Measurements from ENCODE around the gene UGT2A3.
"Not testable (repeated sequence)": the region's sequence is repeated elsewhere in the genome, so short reads cannot be mapped to it uniquely, and the experiment has no call there.

Gene UGT2A3

GRCh38 chr4:68951078-68951805 is at the start of gene UGT2A3:
TSS of gene UGT2A3 (minus strand) at chr4:68951804. CDS start at chr4:68951760, 44 bp downstream.
- DNase-seq (ENCODE audit: low read depth in 1 of 2, low spot score in 1 of 2): no peak

DNA sequence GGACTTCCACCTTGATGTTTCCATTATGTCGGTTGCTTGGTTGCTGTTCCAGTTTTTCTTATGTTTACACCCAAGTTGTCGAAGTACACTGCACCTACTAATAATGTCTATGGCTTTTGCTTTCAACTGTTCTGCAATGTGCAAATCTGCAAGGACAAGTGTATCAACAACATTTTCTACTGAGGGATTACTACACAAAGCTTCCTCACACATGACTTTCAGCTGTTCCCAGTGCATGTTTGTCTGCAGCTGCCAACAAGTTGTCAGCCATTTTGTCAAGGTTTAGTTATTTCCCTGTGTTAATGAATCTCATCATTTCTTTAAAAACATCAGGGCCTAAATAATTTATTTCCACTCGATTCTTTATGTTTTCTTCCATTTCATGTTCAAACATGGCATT is 45.4 kb upstream of the UGT2A3 start:
- DNase-seq (ENCODE audit: low read depth in 1 of 2, low spot score in 1 of 2): no peak

GRCh38 chr4:68995292-68995691 is 43.7 kb upstream of the UGT2A3 start:
- no peak for DNase-seq (ENCODE audit: low read depth in 1 of 2, low spot score in 1 of 2)

DNA sequence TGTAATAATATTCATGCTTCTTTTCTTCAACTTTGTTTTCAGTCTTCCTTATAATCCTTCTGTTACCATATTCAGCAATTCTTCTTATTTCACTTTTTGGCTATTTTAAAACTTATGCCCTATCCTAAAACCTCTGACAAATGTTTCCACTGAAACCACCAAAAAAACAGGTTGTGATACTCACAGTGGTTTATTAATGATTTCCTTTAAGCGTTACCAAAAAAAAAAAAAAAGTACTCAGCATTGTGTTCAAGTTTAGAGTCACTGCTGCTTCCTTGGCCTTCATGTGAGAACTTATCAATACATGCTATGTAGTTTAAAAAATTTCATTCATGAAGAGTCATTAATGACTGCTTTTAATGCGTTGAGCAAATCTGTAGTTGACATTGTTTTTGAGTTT is 35.4 kb upstream of the UGT2A3 start:
- no peak for DNase-seq (ENCODE audit: low read depth in 1 of 2, low spot score in 1 of 2)

DNA sequence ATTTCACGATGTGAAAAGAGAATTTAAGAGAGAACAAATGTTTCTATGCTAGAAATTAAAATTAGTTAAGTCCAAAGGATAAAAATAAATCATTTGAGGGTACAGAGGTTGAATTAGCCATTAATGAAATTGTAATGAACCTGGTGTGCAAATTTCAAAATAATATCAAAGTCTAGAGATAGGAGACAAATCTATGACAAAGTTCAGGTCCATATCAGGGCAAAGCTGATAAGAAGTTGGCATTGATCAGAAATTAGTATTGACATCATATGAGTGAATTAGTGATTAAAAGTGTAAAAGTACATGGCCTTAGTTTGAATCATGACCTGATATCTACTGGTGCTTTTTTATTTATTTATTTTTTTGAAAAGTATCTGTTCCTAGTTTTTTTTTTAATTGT is 33.8 kb upstream of the UGT2A3 start:
- DNase-seq (ENCODE audit: low read depth in 1 of 2, low spot score in 1 of 2): no peak

GRCh38 chr4:68984947-68985346 is 33.3 kb upstream of the UGT2A3 start:
- DNase-seq (ENCODE audit: low read depth in 1 of 2, low spot score in 1 of 2): no peak

DNA sequence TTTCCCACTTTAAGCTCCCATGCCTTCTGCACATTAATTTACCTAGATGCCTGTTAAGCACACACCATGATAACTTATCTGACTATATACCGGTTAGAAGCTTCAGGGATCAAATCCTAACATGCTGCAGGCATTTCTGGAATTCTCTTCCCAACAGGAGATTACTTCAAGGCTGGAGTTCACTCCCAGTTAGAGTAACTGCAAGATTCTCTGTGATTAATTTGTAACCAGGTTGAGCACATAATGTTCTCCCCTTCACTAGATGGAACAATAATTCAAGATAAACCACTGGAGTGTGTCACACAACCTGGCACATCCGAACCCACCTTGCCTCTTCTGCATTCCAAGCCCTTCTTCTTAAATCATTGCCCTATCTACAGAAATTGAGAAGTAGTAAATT is 11.8 kb upstream of the UGT2A3 start:
- no peak for DNase-seq (ENCODE audit: low read depth in 1 of 2, low spot score in 1 of 2)

DNA sequence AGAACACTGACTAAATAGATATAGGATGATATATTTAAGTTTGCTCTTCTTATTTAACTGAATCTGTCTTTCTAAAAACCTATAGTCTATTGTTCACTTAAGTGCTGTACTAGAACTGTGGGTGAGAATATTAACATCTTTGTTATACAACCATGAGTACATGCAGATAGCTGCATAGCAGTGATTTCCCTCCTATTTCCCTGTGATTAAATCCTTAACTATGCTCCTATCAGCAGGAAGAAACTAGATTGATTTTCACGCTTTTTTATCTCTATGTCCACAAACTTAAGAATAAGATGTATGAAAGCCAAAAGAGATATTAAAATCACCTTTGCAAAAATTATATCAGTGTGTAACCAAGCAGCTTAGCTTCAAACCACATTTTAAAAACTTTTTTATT is 11.3 kb upstream of the UGT2A3 start:
- no peak for DNase-seq (ENCODE audit: low read depth in 1 of 2, low spot score in 1 of 2)

DNA sequence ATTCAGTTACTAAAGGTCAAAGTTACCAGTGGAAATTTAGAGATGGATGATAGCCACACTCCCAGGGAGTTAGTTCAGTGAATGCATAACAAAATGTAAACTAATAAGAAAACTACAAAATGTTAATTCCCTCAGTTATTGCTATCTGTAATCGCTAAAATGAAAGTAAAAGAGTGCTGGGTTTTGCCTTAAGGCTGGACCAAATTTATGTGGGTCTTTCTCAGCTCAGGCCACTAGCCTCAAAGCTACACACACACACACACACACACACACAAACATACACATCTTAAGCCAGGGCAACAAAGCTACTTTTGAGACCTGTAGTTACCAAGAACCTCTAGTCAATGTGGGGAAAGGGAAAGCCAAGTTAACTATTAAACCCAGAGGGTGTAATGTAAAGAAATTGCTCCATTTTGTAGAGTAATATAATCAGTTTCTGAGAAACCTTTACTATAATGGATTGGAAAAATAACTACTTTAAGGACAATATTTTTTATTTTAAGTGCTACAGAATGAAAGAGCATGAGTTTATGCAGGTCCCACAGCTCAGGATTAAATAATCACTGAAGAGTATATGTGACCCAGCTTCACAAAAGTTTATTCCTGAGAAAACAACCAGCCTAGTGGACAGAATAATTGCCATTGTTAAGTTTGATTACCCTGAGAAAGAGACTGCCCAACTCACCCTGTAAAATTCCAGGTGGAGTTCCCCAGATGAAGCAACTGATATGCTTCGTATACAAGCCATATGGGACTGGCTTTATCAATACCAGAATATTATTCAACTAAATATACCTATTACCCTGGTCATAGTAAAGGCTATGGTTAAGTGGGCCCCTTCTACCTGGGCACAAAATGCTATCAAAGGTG is 8.9 kb upstream of the UGT2A3 start:
- DNase-seq (ENCODE audit: low read depth in 1 of 2, low spot score in 1 of 2): no peak

DNA sequence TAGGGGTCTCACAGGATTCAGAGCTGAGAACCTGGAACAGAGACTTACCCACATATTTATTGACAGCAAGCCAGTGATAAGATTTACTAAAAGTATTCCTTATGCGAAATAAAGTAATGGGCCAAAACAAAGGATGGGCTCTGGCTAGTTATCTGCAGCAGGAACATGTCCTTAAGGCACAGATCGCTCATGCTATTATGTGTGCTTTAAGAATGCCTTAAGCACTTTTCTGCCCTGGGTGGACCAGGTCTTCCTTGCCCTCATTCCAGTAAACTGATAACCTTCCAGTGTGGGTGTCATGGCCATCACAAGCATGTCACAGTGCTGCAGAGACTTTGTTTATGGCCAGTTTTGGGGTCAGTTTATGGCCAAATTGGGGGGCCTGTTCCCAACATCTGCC is 7.5 kb upstream of the UGT2A3 start:
- DNase-seq (ENCODE audit: low read depth in 1 of 2, low spot score in 1 of 2): not testable (repeated sequence)

- no peak for DNase-seq (ENCODE audit: low read depth in 1 of 2, low spot score in 1 of 2)
Observed at GRCh38 chr4:68954126-68954525, 2.5 kb upstream of the UGT2A3 start.

DNA sequence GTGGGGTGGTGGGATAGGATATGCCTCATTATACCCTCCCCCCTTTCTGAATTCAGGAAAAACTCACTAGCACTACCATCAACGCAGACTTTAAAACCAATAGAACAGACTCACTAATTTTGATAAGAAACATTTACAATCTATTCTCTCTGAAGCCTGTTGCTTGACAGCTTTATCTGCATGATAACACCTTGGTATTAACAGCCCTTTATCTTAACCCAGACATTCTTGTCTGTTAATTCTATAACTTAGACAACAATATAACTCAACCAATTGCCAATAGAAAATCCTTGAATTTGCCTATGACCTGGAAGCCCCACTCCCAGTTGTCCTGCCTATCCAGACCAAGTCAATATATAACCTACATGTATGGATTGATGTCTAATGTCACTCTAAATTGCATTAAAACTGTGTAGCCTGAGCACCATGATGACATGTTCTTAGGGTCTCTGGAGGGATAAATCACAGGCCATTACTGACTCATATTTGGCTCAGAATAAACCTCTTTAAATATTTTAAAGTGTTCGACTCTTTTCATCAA is 1.5 kb upstream of the UGT2A3 start:
- DNase-seq (ENCODE audit: low read depth in 1 of 2, low spot score in 1 of 2): no peak

- DNase-seq (ENCODE audit: low read depth in 1 of 2, low spot score in 1 of 2): no peak
Observed at GRCh38 chr4:68951806-68952585, 392 bp upstream of the UGT2A3 start.

- no peak for DNase-seq (ENCODE audit: low read depth in 1 of 2, low spot score in 1 of 2)
Observed at GRCh38 chr4:68950033-68950432, 1.6 kb downstream of the UGT2A3 start.

DNA sequence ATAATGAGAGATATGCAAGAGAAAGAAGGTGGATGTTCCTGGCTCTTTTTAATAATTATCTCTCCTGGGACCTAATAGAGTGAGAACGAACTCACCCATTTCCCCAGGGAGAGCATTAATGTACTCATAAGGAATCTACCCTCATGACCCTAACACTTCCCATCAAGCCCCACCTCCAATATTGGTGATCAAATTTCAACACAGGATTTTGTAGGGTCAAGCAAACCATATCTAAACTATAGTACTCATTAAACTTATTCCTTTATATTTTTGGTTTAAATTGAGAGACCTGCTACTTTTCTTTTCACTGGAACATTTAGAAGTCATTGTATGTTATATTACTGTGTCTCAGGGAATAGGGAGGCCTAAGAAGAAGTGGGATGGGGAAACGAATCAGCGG is 2.6 kb downstream of the UGT2A3 start:
- DNase-seq (ENCODE audit: low read depth in 1 of 2, low spot score in 1 of 2): no peak

- DNase-seq (ENCODE audit: low read depth in 1 of 2, low spot score in 1 of 2): no peak
Observed at GRCh38 chr4:68948044-68948743, 3.4 kb downstream of the UGT2A3 start.

DNA sequence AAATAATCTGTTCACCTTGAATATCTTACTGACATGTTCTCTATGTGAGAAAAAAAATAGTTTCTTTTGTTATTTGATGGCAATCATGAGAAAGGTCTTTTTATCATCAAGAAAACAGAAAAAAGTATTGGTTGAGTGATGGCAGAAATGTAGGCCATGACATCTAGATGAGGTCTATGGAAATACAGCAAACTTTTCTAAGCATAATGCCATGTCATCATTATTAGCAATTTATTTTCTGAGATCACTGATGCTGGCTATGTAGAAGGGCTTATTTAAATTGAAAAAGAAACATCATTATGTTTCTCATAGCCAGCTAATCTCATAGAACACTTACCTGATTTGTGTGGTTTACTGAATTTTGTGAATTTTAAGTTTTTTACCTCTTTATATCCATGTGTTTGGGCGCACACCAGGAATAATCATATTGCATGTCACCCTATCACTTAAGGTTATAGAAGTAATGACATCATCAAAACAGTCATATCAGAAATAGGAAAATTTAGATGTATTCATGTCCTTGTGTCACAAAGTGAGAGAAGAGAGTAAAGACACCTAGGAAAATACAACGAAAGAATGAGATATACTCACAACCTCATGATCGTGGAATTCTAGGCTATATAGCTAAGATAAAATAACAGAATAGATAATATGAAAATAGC is 22.4 kb downstream of the UGT2A3 start:
- no peak for DNase-seq (ENCODE audit: low read depth in 1 of 2, low spot score in 1 of 2)

DNA sequence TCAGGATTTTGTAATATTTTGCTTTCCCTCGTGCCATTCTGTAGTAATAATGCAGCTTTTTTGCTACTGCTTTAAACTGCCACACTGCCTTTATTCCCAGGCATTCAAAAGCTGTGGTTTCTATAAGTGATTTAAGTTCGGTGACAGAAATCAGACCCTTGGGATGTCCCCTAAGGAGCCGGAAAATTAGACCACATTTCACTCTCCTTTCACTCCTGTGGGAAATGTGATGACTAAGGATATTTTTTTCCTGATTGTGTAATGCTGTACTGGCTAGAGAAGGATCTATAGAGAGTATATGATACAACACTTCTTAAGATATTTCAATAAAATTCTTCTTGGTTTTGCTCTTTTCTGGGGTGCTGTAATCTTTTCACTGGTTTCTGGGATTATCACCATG is 24.4 kb downstream of the UGT2A3 start:
- no peak for DNase-seq (ENCODE audit: low read depth in 1 of 2, low spot score in 1 of 2)

GRCh38 chr4:68922202-68922601 is 29.4 kb downstream of the UGT2A3 start:
- not testable (repeated sequence) for DNase-seq (ENCODE audit: low read depth in 1 of 2, low spot score in 1 of 2)

DNA sequence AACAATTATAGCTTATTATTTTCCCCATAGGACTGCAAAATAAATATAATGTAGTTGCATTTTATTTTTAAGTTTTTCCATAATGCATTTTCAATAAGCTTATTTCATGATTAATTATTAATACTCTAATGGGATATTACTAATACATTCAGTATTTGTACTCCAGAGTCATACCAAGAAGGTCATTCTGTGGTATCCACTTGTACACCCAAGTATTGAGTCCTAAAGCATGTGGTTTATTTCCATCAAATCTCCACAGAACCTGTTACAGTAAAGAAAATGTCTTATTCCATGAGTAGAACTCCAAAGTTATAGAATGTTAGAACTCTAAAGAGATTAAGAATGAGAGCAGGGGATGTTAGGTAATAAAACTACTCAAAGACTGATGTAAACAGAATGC is 30.6 kb downstream of the UGT2A3 start:
- no peak for DNase-seq (ENCODE audit: low read depth in 1 of 2, low spot score in 1 of 2)
